AG09319 (cell line): ENCODE results near the gene HAS3.
"Not testable (repeated sequence)": the region's sequence is repeated elsewhere in the genome, so short reads cannot be mapped to it uniquely, and the experiment has no call there.

Source experiments
- DNase-seq: peaks from one replicate; pipeline ENCODE4 v3.0.0-alpha.2; 2010; ENCODE audit warnings: low read depth; ENCODE audit errors: extremely low read depth
- CTCF ChIP-seq: IDR thresholded peaks from 2 replicates; pipeline ENCODE4 v1.5.1; 2011; ENCODE audit warnings: low read depth, mild to moderate bottlenecking, inconsistent platforms, low read length, moderate library complexity

Gene HAS3

GRCh38 chr16:69126221-69126620 is 20.8 kb downstream of the HAS3 start:
- no peak for TF ChIP-seq CTCF
- no peak for DNase-seq

DNA sequence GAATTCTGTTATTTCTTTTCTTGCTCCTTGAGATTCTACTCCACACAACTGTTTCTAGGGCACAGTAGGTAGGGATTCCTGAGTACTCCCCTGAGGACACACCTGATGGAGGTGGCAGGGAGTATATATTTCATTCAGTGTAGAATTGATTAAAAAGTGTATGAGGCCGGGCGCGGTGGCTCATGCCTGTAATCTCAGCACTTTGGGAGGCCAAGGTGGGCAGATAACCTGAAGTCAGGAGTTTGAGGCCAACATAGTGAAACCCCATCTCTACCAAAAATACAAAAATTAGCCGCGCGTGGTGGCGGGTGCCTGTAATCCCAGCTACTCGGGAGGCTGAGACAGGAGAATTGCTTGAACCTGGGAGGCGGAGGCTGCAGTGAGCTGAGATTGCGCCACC is 21.3 kb downstream of the HAS3 start:
- not testable (repeated sequence) for DNase-seq

GRCh38 chr16:69127966-69128510 is 22.6 kb downstream of the HAS3 start:
- TF ChIP-seq CTCF: no peak
- DNase-seq: no peak

- no peak for TF ChIP-seq CTCF
- no peak for DNase-seq
Measured at GRCh38 chr16:69130461-69130860, 25.0 kb downstream of the HAS3 start.

DNA sequence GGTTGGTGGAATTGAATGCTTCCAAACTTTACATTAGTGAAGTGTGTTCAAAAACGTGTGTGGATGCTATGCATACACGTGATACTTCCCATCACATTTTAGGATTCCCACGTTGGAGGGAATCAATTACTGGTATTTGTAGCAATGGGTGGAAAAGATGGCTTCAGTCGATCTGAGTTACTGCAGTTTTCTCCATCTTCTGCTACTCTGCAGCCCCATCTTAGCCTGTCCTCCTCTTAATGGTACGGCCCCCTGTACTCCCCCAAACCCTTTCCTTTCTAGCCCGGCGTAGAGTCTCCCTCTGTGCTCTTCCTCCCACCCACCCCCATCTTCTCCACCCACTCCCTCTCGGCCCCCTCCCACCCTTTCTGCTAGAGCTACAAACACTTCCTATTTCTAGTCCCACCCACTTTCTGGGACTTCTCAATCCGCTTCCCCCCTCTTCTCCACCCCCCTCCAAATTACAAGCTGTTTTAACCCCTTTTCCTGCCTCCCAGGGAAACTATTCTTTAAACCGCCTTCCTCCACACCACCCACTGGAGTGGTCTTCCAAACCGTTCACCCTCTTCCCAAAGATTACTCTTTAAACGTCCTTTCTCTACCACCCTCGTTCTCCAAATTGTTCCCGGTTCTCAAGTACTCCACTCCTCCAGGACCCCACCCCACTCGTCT is 25.9 kb downstream of the HAS3 start:
- no peak for TF ChIP-seq CTCF
- DNase-seq: no peak

GRCh38 chr16:69131839-69132423 is 26.5 kb downstream of the HAS3 start:
- no peak for TF ChIP-seq CTCF
- DNase-seq: peak; percentile 54

GRCh38 chr16:69132424-69133252 is 27.2 kb downstream of the HAS3 start, which contains the start of the genes CHTF8 and UTP4:
Gene CHTF8, minus strand, starts transcription at chr16:69132588. Its CDS starts 11,130 bp downstream, at chr16:69121458.
Gene UTP4, plus strand, starts transcription at chr16:69132649. Its CDS starts 811 bp downstream, at chr16:69133460.
- DNase-seq: peak; percentile 40
- no peak for TF ChIP-seq CTCF
